HG03159 (cell line): Measurements from ENCODE around the gene HIVEP2.
A peak's percentile ranks its signal among the peaks of the same experiment; 100 is the strongest.

Experiments
- ATAC-seq: cut with Tn5 transposase; IDR thresholded peaks from one replicate; pipeline ENCODE4 v1.9.1; 2021; ENCODE audit warnings: mild to moderate bottlenecking, moderate library complexity; ENCODE audit not compliant: unreplicated experiment

HIVEP2 gene

GRCh38 chr6:142845624-142846458, 99.1 kb downstream of the HIVEP2 start:
- no peak for ATAC-seq

- ATAC-seq, result peak; percentile 47
These were observed 99.8 kb downstream of the HIVEP2 start for GRCh38 chr6:142845143-142845571.

DNA sequence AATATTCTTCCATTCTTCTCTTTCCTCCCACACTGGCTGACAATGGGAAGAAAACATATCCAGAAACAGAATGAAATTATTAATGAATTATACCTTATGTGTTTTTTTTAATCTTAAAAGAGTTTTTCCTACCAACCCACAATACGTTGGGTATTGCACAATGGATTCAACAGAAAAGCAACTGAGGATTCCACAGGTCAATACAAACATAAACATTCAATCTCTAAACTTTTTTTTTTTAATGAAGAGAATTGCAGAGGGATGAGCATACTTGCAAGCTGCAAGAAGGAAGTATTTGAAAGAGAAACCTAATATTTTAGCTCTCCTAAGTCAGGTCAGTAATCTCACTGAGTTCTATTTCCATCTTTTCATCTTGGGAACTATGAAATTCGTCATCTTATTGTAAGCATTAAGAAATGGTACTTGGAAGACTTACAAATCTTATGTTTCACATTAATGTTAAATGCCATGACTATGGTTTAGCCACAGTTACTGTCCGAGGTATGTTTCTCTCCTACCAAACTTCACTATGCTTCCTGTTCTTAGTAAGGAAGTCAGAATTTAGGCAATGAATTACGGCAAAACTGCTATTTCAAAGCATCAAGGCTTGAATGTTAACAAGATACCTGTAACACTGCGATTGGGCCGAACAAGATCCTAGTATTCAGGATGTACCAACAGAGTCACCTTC, 100.8 kb downstream of the HIVEP2 start:
- peak; percentile 30 for ATAC-seq

GRCh38 chr6:142843361-142843760, 101.6 kb downstream of the HIVEP2 start:
- ATAC-seq, result no peak

GRCh38 chr6:142842418-142843261, 102.3 kb downstream of the HIVEP2 start:
- peak; percentile 56 for ATAC-seq

DNA sequence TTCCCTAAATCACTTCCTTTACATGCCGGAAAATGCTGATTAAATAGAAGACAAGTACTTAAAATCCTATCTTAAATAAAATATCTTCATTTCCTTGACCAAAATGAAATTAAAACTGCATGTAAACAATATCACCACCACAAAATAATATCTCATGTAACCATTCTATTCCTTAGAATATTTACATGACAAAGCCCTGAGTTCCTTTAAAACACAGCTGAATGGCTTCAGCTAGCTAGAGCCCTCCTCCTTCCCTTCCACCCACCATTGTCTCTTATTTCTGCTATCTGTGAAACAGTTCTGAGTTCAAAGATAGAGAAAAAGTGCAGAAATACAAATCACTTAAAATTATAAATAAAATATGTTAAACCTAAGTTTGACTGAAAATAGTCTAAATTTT, 103.1 kb downstream of the HIVEP2 start:
- no peak for ATAC-seq

DNA sequence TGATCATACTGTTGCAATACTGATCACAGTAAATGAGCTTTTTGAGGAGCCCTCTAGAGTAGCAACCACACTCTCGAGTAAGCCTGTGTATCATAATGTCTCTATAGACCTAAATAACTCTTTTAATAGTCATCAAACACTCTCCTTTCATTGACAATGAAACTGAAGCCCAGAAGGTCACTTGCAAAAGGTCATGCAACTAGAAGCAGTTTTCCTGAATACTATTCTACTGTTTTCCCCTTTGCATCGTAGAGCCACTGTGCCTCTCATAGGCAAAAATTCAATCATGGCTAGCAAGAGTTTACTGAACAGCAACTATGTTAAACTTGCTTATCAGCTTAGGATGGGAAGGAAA, 105.3 kb downstream of the HIVEP2 start:
- ATAC-seq, result no peak

- ATAC-seq, result no peak
These were observed 105.9 kb downstream of the HIVEP2 start for GRCh38 chr6:142838821-142839685.

DNA sequence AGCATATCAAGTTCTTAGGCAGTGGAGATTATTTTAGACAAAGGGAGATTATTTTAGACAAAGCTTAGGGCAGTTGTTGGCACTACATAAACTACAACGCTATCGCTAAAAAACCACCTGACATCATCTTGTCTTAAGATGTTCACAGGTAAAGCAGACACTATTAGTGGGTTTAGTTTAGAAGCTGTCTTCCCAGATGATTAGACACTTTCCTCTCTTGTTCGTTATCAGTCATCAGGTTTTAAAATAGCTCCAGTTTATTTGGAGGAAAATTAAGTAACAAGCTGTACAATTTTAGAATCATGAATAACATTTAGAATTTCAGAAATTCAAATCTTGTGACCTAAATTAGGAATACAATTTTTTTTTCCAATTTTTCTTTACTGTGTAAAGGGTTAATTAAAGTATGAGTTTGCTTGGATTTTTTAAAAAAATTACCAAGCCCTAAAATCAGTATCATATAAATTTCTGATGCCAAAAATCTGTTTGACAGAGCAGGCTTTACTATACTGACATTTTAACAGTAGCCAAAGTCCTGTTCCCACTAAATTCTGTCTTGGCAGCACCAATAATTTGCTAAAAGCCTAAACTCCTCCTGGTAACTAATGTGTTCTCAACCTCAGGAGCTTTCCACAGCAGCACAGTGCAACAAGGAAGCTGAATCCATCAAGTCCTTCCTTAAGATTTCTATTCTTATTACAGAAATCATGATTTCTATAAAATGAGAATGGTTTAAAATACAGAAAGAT, 109.0 kb downstream of the HIVEP2 start:
- ATAC-seq, result no peak

DNA sequence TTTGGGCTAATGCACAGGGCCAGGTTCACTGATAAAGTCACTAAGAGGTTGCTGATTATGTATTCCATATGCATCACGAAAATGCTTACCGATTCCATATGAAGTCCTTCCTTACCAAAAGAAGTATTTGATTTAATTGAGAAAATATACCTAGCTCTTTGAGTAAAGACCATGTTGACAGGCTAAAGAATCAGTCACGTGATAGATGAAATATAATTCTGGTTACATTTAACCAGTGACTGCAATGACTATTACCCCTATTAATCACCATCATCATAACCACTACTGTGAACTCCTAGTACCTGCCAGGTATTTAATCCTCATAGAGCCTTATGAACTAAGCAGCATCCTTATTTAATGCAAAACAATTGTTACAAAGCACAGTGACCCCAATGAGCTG, 110.1 kb downstream of the HIVEP2 start:
- ATAC-seq, result no peak

- no peak for ATAC-seq
These were observed 111.2 kb downstream of the HIVEP2 start for GRCh38 chr6:142833798-142834197.

DNA sequence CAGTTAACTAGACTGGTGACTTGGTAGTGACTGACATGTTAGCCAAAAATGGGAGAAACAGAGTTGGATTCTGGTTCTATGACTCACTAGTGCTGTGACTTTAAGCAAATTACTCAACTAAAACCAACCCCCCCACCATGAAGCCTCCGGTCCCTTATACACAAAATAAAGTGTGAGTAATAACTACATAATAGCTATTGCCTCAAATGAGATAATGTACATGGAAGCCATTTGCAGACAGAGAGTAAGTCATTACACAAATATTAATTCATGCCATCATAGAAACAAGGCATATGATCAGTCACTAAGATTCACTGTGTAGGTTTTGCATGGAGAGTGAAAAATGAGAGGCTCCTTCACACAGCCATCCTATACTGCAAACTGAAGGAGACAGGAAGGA, 111.9 kb downstream of the HIVEP2 start:
- no peak for ATAC-seq

DNA sequence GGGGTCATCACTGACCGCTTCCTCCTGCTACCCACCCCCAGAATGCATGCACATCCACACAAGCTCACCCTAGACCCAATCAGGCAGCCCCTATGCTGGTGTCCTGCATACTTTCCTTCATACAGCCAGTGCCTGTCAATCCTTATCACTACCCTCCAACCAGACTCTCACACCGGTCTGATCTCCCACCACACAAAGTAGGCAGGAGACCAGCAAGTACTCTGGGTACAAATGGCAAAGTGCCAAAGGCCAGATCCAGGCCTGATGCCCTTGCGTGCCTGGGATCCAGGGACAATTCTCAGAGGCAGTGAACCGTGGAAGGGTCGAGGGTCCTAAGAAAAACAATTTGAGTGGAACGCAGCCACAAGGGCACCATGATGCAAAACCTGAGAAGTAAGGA, 114.2 kb downstream of the HIVEP2 start:
- no peak for ATAC-seq

DNA sequence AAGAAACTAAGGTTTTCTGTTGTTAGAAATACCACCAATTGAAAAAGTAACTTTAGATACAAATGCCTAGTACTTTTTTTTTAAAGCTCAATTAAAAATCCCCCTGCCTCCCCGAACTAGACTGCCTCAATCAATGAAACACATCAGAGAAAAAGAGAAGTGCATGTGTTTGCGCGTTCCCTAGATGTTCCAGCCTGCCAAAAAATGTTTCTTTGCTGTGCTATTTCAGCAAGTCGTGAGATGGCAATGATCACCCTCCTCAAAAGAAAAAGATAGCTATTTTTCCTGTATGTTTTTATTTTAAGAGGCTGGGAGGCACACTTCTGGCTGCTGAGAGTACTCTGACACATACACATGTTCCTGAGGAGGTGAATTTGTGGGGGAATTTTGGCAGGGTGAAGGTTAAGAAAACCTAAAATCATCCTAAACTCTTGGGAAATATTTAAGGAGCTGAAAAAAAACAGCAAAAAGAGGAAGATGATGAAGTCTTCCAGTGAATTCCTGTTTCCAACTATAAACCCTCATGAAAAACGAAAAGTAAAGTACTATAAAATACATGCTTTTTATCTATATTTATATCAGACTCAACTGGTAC, 114.8 kb downstream of the HIVEP2 start:
- no peak for ATAC-seq

DNA sequence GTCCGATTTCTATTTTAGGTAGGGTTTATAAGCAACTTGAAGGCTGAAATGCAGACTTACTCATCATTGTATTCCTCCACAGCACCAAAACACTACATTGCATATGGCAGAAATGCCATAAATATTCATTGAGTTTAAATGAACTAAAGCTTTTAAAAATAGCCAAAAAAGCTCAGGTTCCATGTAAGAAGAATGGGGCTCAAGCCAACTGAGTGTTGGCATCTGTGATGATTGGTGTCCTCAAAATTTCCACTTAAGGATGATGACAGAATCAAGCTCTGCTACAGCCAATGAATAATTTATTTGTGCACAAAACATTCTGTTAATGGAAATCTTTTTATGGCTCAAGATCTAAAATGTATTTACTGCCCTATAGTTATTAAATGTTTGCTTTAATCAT, 115.4 kb downstream of the HIVEP2 start:
- ATAC-seq, result no peak

- ATAC-seq, result no peak
These were observed 117.0 kb downstream of the HIVEP2 start for GRCh38 chr6:142827991-142828390.

DNA sequence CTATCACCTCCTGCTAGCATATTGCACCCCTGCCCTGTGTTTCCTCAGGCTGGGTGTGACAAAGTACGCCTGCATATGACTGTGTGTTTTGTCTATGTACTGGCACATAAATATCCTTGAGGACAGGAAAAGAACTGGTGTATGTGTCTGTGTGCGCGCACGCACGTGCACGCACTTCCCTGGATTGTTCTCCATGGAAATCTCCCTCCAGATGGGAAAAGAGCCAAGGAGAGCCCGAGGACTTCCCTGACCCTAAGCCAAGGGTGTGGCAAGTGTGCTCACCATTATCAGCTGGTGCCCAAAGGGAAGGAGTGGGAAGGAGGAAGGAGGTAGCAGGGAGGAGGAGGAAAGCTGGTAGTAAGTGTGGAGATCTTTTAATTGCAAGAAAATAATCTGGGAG, 117.6 kb downstream of the HIVEP2 start:
- no peak for ATAC-seq

GRCh38 chr6:142825760-142826159, 119.2 kb downstream of the HIVEP2 start:
- ATAC-seq, result no peak

- no peak for ATAC-seq
These were observed 120.5 kb downstream of the HIVEP2 start for GRCh38 chr6:142824426-142824825.
